H9 (cell line): ENCODE measurements around the gene TECTA. TPM values are rescaled to one million over a fixed set of nuclear protein-coding genes. Genes with fewer than 3 reads are reported as not detected.

Source experiments
- DNase-seq: peaks from one replicate; pipeline ENCODE4 v3.0.0-alpha.2; 2017
- H2AFZ ChIP-seq: one replicate; pipeline ENCODE4 v1.6.1; 2013; ENCODE audit warnings: mild to moderate bottlenecking, low read length, control low read depth, moderate library complexity
- H2AK5ac ChIP-seq: 2 replicates; pipeline ENCODE4 v1.6.1; 2013; ENCODE audit warnings: low read length, control low read depth, mixed read lengths; ENCODE audit not compliant: insufficient read length
- H2BK120ac ChIP-seq: one replicate; pipeline ENCODE4 v1.6.1; 2013; ENCODE audit warnings: low read depth, mild to moderate bottlenecking, low read length, control low read depth, inconsistent platforms; ENCODE audit not compliant: poor library complexity, severe bottlenecking
- H2BK12ac ChIP-seq: 2 replicates; pipeline ENCODE4 v1.6.1; 2013; ENCODE audit warnings: low read length, control low read depth, mixed read lengths, low read depth; ENCODE audit not compliant: insufficient read length
- H2BK15ac ChIP-seq: 2 replicates; pipeline ENCODE4 v1.6.1; 2013; ENCODE audit warnings: low read depth, low read length, control low read depth
- H2BK20ac ChIP-seq: one replicate; pipeline ENCODE4 v1.6.1; 2013; ENCODE audit warnings: low read depth, mild to moderate bottlenecking, low read length, control low read depth, inconsistent platforms; ENCODE audit not compliant: poor library complexity, severe bottlenecking
- H2BK5ac ChIP-seq: 2 replicates; pipeline ENCODE4 v1.6.1; 2013; ENCODE audit warnings: low read length, control low read depth, mixed read lengths; ENCODE audit not compliant: insufficient read length
- H3K14ac ChIP-seq: 2 replicates; pipeline ENCODE4 v1.6.1; 2013; ENCODE audit warnings: low read length, control low read depth; ENCODE audit not compliant: insufficient read depth
- H3K18ac ChIP-seq: 2 replicates; pipeline ENCODE4 v1.6.1; 2013; ENCODE audit warnings: low read depth, mild to moderate bottlenecking, mixed read lengths, low read length, control low read depth; ENCODE audit not compliant: insufficient read length
- H3K23ac ChIP-seq: 2 replicates; pipeline ENCODE4 v1.6.1; 2013; ENCODE audit warnings: low read length, control low read depth, mixed read lengths, low read depth; ENCODE audit not compliant: insufficient read length
- H3K23me2 ChIP-seq: 2 replicates; pipeline ENCODE4 v1.6.1; 2013; ENCODE audit warnings: low read depth, mild to moderate bottlenecking, mixed read lengths, low read length, control low read depth; ENCODE audit not compliant: insufficient read length, poor library complexity, severe bottlenecking
- H3K27ac ChIP-seq: 2 replicates; pipeline ENCODE4 v1.5.1; 2013; ENCODE audit warnings: low read length, control low read depth, mixed read lengths, low read depth; ENCODE audit not compliant: insufficient read length
- H3K27me3 ChIP-seq: 2 replicates; pipeline ENCODE4 v1.6.1; 2013; ENCODE audit warnings: low read length, control low read depth, inconsistent platforms; ENCODE audit not compliant: insufficient read depth
- H3K4ac ChIP-seq: 2 replicates; pipeline ENCODE4 v1.6.1; 2013; ENCODE audit warnings: low read depth, mild to moderate bottlenecking, control low read depth, inconsistent platforms, low read length, moderate library complexity
- H3K4me1 ChIP-seq: 2 replicates; pipeline ENCODE4 v1.6.1; 2013; ENCODE audit warnings: low read length, control low read depth, inconsistent platforms; ENCODE audit not compliant: insufficient read depth
- H3K4me2 ChIP-seq: 2 replicates; pipeline ENCODE4 v1.6.1; 2013; ENCODE audit warnings: low read length, control low read depth, mixed read lengths; ENCODE audit not compliant: insufficient read length, insufficient read depth
- H3K56ac ChIP-seq: 2 replicates; pipeline ENCODE4 v1.6.1; 2013; ENCODE audit warnings: low read depth, mild to moderate bottlenecking, mixed read lengths, low read length, control low read depth; ENCODE audit not compliant: insufficient read length
- H3K79me1 ChIP-seq: 2 replicates; pipeline ENCODE4 v1.6.1; 2013; ENCODE audit warnings: low read depth, mild to moderate bottlenecking, moderate library complexity, low read length, control low read depth, inconsistent platforms; ENCODE audit not compliant: insufficient read depth, poor library complexity, severe bottlenecking
- H3K79me2 ChIP-seq: 2 replicates; pipeline ENCODE4 v1.6.1; 2013; ENCODE audit warnings: low read length, control low read depth, inconsistent platforms; ENCODE audit not compliant: insufficient read depth
- H3K9ac ChIP-seq: 2 replicates; pipeline ENCODE4 v1.6.1; 2013; ENCODE audit warnings: low read length, control low read depth, mixed read lengths; ENCODE audit not compliant: insufficient read length; ENCODE audit errors: extremely low read depth
- H3K9me3 ChIP-seq: one replicate; pipeline ENCODE4 v1.6.1; 2013; ENCODE audit warnings: low read depth, low read length, inconsistent platforms; ENCODE audit not compliant: control insufficient read depth
- H3T11ph ChIP-seq: one replicate; pipeline ENCODE4 v1.6.1; 2013; ENCODE audit warnings: mild to moderate bottlenecking, low read length, control low read depth, inconsistent platforms
- H4K20me1 ChIP-seq: one replicate; pipeline ENCODE4 v1.6.1; 2013; ENCODE audit not compliant: control insufficient read depth, insufficient read length, insufficient read depth
- H4K5ac ChIP-seq: 2 replicates; pipeline ENCODE4 v1.6.1; 2013; ENCODE audit warnings: low read depth, mild to moderate bottlenecking, mixed read lengths, low read length, control low read depth; ENCODE audit not compliant: insufficient read length
- H4K8ac ChIP-seq: replicated peaks from 2 replicates; pipeline ENCODE4 v1.6.1; 2013; ENCODE audit warnings: low read length, control low read depth, mixed read lengths, low read depth; ENCODE audit not compliant: insufficient read length
- H4K91ac ChIP-seq: 2 replicates; pipeline ENCODE4 v1.6.1; 2013; ENCODE audit warnings: low read depth, mild to moderate bottlenecking, moderate library complexity, mixed read lengths, low read length, control low read depth; ENCODE audit not compliant: insufficient read length
- H3K27ac Mint-ChIP-seq, 3 experiments: 2 replicates in 2 of 3; 3 replicates in 1 of 3; pipeline ENCODE4 v1.8.0; 2020 to 2021; ENCODE audit warnings: mixed read lengths in 3 of 3, mild to moderate bottlenecking in 1 of 3, moderate library complexity in 1 of 3
- H3K27me3 Mint-ChIP-seq: 2 replicates; pipeline ENCODE4 v1.8.0; 2021; ENCODE audit warnings: low read depth, mild to moderate bottlenecking, moderate library complexity, mixed read lengths
- H3K36me3 Mint-ChIP-seq, 3 experiments: 2 replicates in 2 of 3; 3 replicates in 1 of 3; pipeline ENCODE4 v1.8.0; 2020 to 2021; ENCODE audit warnings: low read depth in 3 of 3, mixed read lengths in 3 of 3; ENCODE audit not compliant: insufficient read depth in 1 of 3
- H3K4me1 Mint-ChIP-seq, 2 experiments: 2 replicates each; pipeline ENCODE4 v1.8.0; 2020; ENCODE audit warnings: mixed read lengths in 2 of 2
- H3K4me3 Mint-ChIP-seq, 2 experiments: 2 replicates in 1 of 2; 3 replicates in 1 of 2; pipeline ENCODE4 v1.8.0; 2020 to 2021; ENCODE audit warnings: mild to moderate bottlenecking in 2 of 2, mixed read lengths in 2 of 2, moderate library complexity in 1 of 2
- H3K9me3 Mint-ChIP-seq, 2 experiments: 2 replicates in 1 of 2; 3 replicates in 1 of 2; pipeline ENCODE4 v1.8.0; 2020; ENCODE audit warnings: mild to moderate bottlenecking in 2 of 2, mixed read lengths in 2 of 2, moderate library complexity in 1 of 2
- CTCF ChIP-seq: fragments of 200-600 bp; sonication (generic); conservative IDR thresholded peaks from 3 replicates; pipeline ENCODE4 v1.8.0; 2021; ENCODE audit warnings: antibody characterized with exemption, mild to moderate bottlenecking
- WGBS: extraction: QIAGEN DNeasy Blood & Tissue Kit; methylation state at CpG from one replicate; pipeline ENCODE4 v1.1.7; 2013; ENCODE audit warnings: missing lambda C conversion rate, low lambda C conversion rate, mixed read lengths; ENCODE audit not compliant: insufficient read length; ENCODE audit errors: extremely low coverage; 5-methylcytosine and 5-hydroxymethylcytosine counted together
- total RNA-seq: library from RNA; stranded (reverse); gene quantifications from 2 replicates; pipeline ENCODE4 v1.2.1, GENCODE V29; 2021

Gene TECTA
- total RNA-seq, 1 experiment from 2014 or later = 0.66 TPM

DNA sequence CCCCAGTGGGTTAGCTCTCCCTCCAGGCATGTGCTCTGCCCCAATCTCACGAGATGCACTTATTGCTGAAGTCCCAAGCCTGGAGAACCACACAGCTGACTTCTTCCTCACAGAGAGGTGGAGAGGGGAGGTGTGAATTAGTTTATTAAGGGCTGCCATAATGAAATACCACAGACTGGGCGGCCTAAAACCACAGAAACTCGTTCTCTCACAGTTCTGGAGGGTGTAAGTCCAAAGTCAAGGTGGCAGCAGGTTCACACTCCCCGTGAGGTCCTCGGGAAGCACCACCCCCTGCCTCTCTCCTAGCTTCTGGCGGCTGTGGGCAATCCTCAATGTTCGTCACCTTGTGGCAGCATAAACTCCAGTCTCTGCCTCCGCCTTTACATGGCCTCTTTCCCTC, 39.3 kb downstream of the TECTA start:
- Histone ChIP-seq H3K14ac (no peak overlapping the region), H3K56ac (no peak overlapping the region), H4K5ac (no peak overlapping the region), H3K4me2 (no peak overlapping the region), H3K79me1 (no peaks in the 10 kb centered on the region), H2BK20ac (no peak overlapping the region), H3K9me3 (no peaks in the 10 kb centered on the region), H4K8ac (no peak overlapping the region), H3K23me2 (no peaks in the 10 kb centered on the region), H3T11ph (no peak overlapping the region), H4K91ac (no peak overlapping the region), H3K18ac (no peak overlapping the region), H2BK120ac (no peak overlapping the region), H3K4ac (no peak overlapping the region), H3K4me1 (no peaks in the 10 kb centered on the region), H3K9ac (no peak overlapping the region), H4K20me1 (no peaks in the 10 kb centered on the region), H3K23ac (no peak overlapping the region), H3K27ac (no peak overlapping the region), H3K79me2 (no peaks in the 10 kb centered on the region), H2BK15ac (no peak overlapping the region), H2AFZ (no peak overlapping the region), H2AK5ac (no peak overlapping the region), H3K27me3 (no peaks in the 10 kb centered on the region), H2BK12ac (no peak overlapping the region), H2BK5ac (no peak overlapping the region)
- Mint-ChIP-seq H3K9me3 (no peaks in the 10 kb centered on the region), H3K36me3 (no peaks in the 10 kb centered on the region), H3K27ac (no peak overlapping the region), H3K4me3 (no peak overlapping the region), H3K4me1 (peaks cover 3% of the 10 kb centered on the region in 2 experiments; a peak in 2 of 4 replicates), H3K27me3 (no peaks in the 10 kb centered on the region; the same call in 1 of the 2 replicates)
- no CpG with 5 or more reads among the region's 8 CpGs for WGBS
- TF ChIP-seq CTCF = no peak
- DNase-seq = no peak
